Prostate gland (tissue), 2 donors: Measurements from ENCODE around the gene TMEM11. TPM values are rescaled to one million over a fixed set of nuclear protein-coding genes. Genes with fewer than 3 reads are reported as not detected.

Experiments used
- DNase-seq: peaks from one replicate; pipeline ENCODE4 v3.0.0-alpha.2; 2019; ENCODE audit warnings: low spot score
- H3K27ac ChIP-seq, 2 donors: fragments of 200-600 bp; sonication (generic); 2 replicates each; pipeline ENCODE4 v1.5.1; 2017 to 2019
- H3K27me3 ChIP-seq: fragments of 200-600 bp; sonication (generic); replicated peaks from 2 replicates; pipeline ENCODE4 v1.5.1; 2019; ENCODE audit not compliant: insufficient read depth
- H3K36me3 ChIP-seq, 2 donors: fragments of 200-600 bp; sonication (generic); 1 replicate in 1 of 2; 2 replicates in 1 of 2; pipeline versions ENCODE4 v1.5.1 to v1.8.1; 2017 to 2019
- H3K4me1 ChIP-seq: fragments of 200-600 bp; sonication (generic); replicated peaks from 2 replicates; pipeline ENCODE4 v1.5.1; 2019
- H3K4me3 ChIP-seq, 2 donors: fragments of 200-600 bp; sonication (generic); 2 replicates each; pipeline ENCODE4 v1.5.1; 2017 to 2019
- H3K9me3 ChIP-seq: fragments of 200-600 bp; sonication (generic); 2 replicates; pipeline ENCODE4 v1.5.1; 2017
- POLR2A ChIP-seq: fragments of 450-650 bp; IDR thresholded peaks from one replicate; pipeline ENCODE4 v1.6.1; 2016; ENCODE audit warnings: antibody characterized with exemption, mild to moderate bottlenecking
- POLR2AphosphoS5 ChIP-seq: sonication (generic); formaldehyde crosslinking; IDR thresholded peaks from one replicate; pipeline ENCODE4 v1.6.1; 2017; ENCODE audit warnings: antibody characterized with exemption
- WGBS: methylation state at CpG from one replicate; pipeline ENCODE4 v1.1.5; 2018; 5-methylcytosine and 5-hydroxymethylcytosine counted together
- intact Hi-C: fragments of 100-400 bp; cut with DNase I; formaldehyde crosslinking; loops from one replicate; pipeline ENCODE4 v1.14.2; 2022
- total RNA-seq, 2 donors: library from RNA; depleted of rRNA; stranded (reverse); fragments of >200 nt; gene quantifications; one replicate each; pipeline ENCODE4 v1.1.0, GENCODE V29; 2016
- TF ChIP-seq, protein P1 (sequence below), 4 experiments: fragments of 200-600 bp in 2 of 4; fragments of 450-650 bp in 2 of 4; sonication (generic) in 2 of 4; IDR thresholded peaks; 1 replicate in 3 of 4; 2 replicates in 1 of 4; pipeline ENCODE4 v1.5.1; 2016 to 2019; ENCODE audit warnings: antibody characterized with exemption in 4 of 4, mild to moderate bottlenecking in 2 of 4, moderate library complexity in 2 of 4

The TMEM11 gene
- total RNA-seq, 2 donors from 2014 or later, result 33.1 to 44.1 TPM

- Histone ChIP-seq H3K4me1 (peaks cover 9% of the 10 kb centered on the region), H3K4me3 (peak overlapping the region; percentile 59 to 69), H3K36me3 (no peaks in the 10 kb centered on the region), H3K27me3 (no peaks in the 10 kb centered on the region), H3K9me3 (no peaks in the 10 kb centered on the region), H3K27ac (peak overlapping the region; percentile 73 to 75)
- DNase-seq, result no peak
- intact Hi-C loops, result loop anchor here (2.0 to 5.0 kb wide), 2 partner anchors 31 to 37 kb away; partner anchors contain the start of gene MAP2K3
- WGBS, result 36% methylated on average over 15 of the region's 15 CpGs
- TF ChIP-seq POLR2AphosphoS5, result no peak
- no peak for TF ChIP-seq POLR2A
- TF ChIP-seq, protein P1, sequence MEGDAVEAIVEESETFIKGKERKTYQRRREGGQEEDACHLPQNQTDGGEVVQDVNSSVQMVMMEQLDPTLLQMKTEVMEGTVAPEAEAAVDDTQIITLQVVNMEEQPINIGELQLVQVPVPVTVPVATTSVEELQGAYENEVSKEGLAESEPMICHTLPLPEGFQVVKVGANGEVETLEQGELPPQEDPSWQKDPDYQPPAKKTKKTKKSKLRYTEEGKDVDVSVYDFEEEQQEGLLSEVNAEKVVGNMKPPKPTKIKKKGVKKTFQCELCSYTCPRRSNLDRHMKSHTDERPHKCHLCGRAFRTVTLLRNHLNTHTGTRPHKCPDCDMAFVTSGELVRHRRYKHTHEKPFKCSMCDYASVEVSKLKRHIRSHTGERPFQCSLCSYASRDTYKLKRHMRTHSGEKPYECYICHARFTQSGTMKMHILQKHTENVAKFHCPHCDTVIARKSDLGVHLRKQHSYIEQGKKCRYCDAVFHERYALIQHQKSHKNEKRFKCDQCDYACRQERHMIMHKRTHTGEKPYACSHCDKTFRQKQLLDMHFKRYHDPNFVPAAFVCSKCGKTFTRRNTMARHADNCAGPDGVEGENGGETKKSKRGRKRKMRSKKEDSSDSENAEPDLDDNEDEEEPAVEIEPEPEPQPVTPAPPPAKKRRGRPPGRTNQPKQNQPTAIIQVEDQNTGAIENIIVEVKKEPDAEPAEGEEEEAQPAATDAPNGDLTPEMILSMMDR (IDR thresholded peaks at IDR 0.05), result no peak
Observed at GRCh38 chr17:21253646-21254441, 39.9 kb upstream of the TMEM11 start.

DNA sequence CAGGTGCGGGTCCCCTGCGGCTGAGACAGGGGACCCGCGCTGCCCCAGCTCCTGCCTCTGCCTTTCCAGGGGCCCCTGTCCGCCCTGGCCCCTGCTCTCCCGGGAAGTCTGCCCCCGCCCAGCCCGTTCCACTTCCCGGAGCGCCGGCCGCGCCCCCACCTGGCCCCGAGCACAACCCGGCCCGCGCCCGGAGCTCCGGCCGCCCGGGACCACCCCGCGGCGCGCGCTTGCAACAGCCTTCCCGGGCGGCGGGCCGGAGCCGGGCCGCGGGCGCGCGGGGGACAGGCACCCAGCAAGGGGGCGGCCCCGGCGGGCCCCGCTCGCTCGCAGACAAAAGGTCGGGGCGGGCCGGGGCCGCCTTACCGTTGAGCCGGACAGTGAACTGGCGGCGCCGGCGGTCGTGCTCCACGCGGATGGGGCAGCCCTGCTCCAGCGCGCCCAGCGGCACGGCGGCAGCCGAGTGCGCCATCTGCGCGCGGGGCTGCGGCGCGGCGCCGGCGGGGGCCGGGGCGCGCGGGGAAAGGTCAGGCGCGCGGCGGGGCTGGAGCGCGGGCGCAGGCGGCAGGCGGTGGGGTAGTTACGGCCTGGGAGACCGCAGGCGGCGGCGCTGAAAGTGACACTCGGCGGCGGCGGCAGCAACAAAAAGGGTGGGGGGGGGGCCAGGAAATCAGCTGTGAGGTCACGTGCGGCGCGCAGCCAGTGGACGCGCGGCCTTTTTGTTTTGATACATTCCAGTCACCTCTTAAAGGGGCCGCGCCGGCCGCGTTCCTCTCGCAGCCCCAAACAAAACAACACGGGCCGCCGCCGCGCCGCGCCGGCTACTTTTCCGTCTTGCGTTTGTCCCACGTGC is 39.1 kb upstream of the TMEM11 start, which contains the start of gene NATD1:
NATD1 (minus strand) TSS at position 615 of the 850 bp plus-strand sequence; CDS start at position 469, 146 bp downstream.
- Histone ChIP-seq H3K4me1 (peaks cover 9% of the 10 kb centered on the region), H3K27me3 (no peaks in the 10 kb centered on the region), H3K36me3 (no peaks in the 10 kb centered on the region), H3K4me3 (peak within 1 kb of the TSS; percentile 59 to 69), H3K9me3 (no peaks in the 10 kb centered on the region), H3K27ac (peak within 1 kb of the TSS; percentile 73 to 75)
- TF ChIP-seq, protein P1 (IDR thresholded peaks at IDR 0.05), result peak in 1 of 4 experiments; percentile 6
- TF ChIP-seq POLR2AphosphoS5 (peak; percentile 78), POLR2A (peak; percentile 59)
- peak; percentile 87 for DNase-seq
- intact Hi-C loops, result loop anchor here (2.0 to 5.0 kb wide), 2 partner anchors 32 to 36 kb away; partner anchors contain the start of gene MAP2K3
- under 1% methylated on average over 112 of the region's 117 CpGs for WGBS

- no peak for TF ChIP-seq POLR2A
- intact Hi-C loops, result loop anchor here (2.0 to 5.0 kb wide), 2 partner anchors 32 to 35 kb away; partner anchors contain the start of gene MAP2K3
- no peaks in the 10 kb centered on the region for H3K27me3 ChIP-seq
- peak overlapping the region; percentile 55 to 75 for H3K27ac ChIP-seq
- peaks cover 9% of the 10 kb centered on the region for H3K4me1 ChIP-seq
- no peaks in the 10 kb centered on the region for H3K9me3 ChIP-seq
- 8% methylated on average over 12 of the region's 12 CpGs for WGBS
- H3K4me3 ChIP-seq, result peak overlapping the region; percentile 59 to 69
- DNase-seq, result no peak
- no peaks in the 10 kb centered on the region for H3K36me3 ChIP-seq
Observed at GRCh38 chr17:21252289-21252795, 38.4 kb upstream of the TMEM11 start.

GRCh38 chr17:21251337-21252010 is 37.5 kb upstream of the TMEM11 start:
- 75% methylated on average over 15 of the region's 15 CpGs for WGBS
- peaks cover 9% of the 10 kb centered on the region for H3K4me1 ChIP-seq
- H3K36me3 ChIP-seq, result no peaks in the 10 kb centered on the region
- H3K27ac ChIP-seq, result no peak overlapping the region
- H3K9me3 ChIP-seq, result no peaks in the 10 kb centered on the region
- intact Hi-C loops, result loop anchor here (2.0 to 5.0 kb wide), 2 partner anchors 33 to 34 kb away; partner anchors contain the start of gene MAP2K3
- H3K27me3 ChIP-seq, result no peaks in the 10 kb centered on the region
- TF ChIP-seq, protein P1 (IDR thresholded peaks at IDR 0.05), result no peak
- TF ChIP-seq POLR2AphosphoS5 (no peak), POLR2A (no peak)
- no peak for DNase-seq
- H3K4me3 ChIP-seq, result no peak overlapping the region
